Activated T-cell treated with anti-CD3 and anti-CD28 coated beads for 24 hours (primary cell): Measurements from ENCODE around the gene HADHA.
"Not testable (repeated sequence)": the region's sequence is repeated elsewhere in the genome, so short reads cannot be mapped to it uniquely, and the experiment has no call there.

ENCODE experiments used
- DNase-seq: peaks from one replicate; pipeline ENCODE4 v3.0.0-alpha.2; 2020; ENCODE audit warnings: low read depth

HADHA gene

DNA sequence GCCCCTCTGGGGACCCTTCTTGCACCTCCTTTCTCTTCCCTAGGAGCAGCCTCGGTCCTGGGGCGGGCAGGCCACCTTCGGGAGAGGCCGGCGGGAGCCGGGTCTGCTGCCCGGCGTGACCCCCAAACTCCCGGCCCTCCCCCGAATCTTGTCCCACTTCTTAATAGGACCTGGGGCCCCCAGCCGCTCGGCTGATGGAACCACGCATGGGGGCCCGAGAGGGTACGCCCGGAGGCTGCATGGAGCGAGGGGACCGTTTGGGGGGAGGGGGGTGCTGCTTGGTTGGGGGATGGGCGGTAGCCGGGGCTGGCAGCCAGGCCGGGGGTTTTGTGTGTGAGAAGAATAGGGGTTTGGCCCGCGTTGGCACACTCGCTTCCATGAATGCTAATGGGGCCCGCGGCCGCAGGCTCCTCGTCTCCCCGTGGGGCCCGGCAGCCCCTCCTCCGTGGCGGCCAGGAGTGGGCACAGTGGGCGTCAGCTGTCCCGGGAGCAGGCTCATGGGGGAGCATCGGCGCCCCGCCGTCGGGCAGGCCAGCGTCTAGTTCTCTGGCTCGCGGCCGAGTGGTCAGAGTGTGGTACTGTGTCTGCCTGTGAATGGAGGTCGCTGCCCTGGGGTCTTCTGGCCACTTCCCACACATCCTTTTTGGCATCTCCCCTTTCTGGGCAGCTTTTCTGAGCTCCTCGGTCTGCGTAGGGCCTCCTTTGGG lies 70.5 kb downstream of the HADHA start:
- no peak for DNase-seq

DNA sequence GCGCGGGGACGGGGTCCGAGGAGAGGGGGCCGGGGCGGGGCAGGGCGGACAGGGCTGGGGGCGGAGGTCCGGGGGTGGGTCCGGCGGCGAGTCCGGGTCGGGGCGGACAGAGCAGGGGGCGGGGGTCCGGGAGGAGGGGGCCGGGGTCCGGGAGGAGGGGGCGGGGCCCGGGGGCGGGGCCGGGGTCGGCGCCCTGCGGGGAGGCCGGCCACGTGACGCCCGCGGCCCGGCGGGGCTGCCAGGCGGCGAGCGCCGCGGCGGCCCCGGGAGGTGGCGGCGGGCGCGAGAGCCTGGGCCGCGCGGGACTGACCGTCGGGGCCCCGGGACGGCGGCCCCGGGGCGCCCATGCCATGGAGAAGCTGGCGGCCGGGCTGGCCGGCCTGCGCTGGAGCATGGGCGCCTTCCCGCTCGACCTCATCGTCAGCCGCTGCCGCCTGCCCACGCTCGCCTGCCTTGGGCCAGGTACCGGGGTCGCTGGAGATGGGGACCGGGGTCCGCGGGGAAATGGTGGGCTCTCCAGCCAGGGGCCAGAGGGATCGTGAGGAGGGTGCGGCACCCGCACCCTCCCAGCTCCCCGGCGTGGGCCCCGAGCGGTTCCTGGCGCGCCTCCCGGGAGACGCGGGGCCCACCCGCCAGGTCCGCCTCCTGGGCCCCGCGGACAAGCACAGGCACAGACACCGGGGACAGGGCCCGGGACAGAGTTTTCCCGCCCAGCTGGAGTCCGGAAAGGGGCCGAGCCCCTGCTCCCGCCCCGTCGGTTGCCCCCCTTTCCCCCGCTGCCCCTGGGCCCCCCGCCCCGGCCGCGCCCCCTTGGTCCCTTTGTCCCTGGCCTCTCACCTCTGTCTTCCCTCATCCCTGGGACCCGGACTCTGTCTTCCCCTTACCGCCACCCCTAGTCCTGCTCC lies 71.3 kb downstream of the HADHA start, which contains the start of gene GAREM2:
GAREM2 (plus strand) TSS at position 218 of the 905 bp plus-strand sequence; CDS start at position 351, 133 bp downstream.
- DNase-seq = no peak

DNA sequence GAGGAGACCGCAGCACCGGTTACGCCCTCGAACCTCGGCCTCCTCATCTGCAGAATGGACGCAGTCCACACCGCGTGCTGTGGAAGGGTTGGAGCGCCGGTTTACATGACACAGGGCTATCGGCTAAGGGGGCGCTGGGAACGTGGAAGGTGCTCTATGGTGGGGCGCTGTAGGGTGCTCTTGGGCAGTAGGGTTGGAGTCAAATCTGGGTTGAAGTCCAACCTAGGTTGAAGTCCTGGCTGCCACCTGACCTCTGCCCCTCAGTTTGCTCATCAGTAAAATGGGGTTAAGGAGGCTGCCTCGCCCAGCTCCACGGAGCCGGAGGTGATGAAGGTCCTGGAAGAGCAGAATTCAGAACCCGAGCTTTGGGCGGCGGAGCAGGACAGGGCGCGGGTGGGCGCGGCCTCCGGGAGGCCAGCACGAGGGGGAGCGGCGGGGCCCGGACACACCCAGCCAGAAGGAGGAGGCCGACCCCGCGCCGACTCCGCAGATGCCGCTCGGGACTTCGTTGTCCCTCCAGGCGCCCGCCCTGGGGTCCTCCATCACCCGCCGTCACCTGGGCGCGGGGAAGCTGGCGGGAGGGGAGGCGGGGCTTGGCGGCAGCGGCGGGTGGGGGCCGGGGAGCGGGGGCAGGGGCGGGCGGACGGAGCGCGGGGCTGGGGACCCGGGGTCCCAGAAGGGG lies 72.1 kb downstream of the HADHA start:
- DNase-seq = no peak

DNA sequence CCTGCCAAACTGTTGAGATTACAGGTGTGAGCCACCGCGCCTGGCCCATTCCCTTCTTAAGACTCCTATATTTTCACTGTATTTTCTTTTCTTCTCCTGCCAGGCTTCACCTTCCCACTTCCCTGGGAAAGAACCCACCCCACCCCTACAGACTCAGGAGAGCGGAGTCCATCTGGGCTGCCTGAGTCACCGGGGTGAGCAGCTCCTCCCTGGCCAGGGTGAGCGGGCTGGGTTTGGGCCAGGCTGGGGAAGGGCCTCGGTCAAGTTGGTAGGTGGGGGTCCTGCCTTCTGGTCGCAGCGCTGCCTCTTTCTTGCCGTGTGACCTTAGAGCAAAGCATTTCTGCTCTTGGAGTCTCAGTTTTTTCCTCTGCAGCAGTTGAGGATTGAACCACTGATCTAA lies 73.6 kb downstream of the HADHA start:
- DNase-seq = no peak

DNA sequence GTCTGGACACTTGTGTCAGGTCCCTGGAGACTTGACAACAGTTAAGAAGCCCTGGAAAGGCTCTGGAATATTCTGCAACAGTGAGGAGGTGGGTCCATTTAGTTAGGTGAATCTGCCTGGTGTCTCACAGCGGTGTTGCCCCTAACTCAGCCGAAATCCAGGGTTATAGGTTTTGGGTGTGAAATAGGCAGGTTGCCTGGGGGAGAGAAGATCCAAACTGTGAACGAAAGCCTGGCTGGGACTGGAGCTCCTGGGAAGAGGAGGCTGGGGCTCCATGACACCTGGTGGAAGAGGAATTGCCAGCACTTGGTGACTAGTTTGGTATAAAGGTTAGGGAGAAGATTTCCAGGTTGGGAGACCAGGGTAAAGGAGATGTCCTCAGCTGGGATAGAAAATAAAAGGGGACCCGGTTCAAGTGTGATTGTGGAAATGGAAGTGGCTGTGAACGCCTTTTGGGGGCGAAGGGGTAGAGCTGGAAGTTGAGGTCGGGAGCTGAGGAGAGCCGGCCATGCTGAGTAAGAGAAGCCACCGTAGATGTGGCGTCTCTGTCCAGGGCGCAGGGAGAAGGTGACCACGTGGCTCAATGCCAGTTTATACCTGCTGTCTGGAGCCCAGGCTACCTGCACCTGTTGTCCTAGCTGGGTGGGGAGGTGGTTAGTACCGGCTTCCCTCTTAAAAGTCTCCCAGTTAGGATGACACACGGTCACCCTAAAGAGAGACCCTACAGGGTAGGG lies 74.6 kb downstream of the HADHA start:
- no peak for DNase-seq

DNA sequence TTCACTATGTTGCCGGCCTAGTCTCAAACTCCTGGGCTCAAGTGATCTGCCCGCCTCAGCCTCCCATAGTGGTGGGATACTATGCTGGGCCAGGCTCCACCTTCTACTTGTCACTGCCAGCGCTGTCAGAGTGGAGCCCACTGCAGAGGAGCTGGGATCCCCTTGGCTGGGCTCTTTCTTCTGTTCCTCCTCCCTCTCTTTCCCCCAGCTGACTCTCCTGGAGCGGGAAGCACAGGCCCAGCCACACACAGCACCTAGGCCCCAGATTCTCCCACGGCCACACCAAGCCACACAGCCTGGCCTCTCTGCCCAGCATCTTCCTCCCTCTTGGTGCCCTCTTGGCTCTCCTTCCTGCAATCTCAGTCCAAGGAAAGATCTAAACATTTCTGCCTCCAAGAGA lies 75.2 kb downstream of the HADHA start:
- no peak for DNase-seq

DNA sequence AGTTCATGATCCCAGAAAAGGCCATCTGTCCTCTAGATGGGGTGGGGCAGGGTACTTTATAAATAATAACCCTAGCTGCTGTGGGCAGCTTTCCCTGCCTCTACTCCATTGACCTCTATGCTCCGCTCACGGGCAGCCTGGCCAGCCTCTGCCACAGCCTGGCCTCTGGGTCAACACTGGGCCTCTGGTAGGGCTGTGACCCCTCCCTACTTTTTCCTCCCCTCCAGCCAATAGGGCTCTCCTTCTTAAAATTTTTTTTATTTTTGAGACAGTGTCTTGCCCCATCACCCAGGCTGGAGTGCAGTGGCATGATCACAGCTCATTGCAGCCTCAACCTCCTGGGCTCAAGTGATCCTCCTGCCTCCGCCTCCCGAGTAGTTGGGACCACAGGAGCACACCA lies 75.6 kb downstream of the HADHA start:
- DNase-seq = no peak

DNA sequence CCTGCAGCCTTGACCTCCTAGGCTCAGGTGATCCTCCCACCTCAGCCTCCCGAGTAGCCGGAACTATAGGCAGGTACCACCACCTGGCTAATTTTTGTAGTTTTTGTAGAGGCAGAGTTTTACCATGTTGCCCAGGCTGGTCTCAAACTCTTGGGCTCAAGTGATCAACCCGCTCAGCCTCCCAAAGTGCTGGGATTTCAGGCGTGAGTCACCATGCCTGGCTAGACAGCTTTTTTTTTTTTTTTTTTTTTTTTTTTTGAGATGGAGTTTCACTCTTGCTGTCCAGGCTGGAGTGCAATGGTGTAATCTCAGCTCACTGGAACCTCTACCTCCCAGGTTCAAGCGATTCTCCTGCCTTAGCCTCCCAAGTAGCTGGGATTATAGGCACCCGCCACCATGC lies 77.9 kb downstream of the HADHA start:
- DNase-seq = not testable (repeated sequence)

DNA sequence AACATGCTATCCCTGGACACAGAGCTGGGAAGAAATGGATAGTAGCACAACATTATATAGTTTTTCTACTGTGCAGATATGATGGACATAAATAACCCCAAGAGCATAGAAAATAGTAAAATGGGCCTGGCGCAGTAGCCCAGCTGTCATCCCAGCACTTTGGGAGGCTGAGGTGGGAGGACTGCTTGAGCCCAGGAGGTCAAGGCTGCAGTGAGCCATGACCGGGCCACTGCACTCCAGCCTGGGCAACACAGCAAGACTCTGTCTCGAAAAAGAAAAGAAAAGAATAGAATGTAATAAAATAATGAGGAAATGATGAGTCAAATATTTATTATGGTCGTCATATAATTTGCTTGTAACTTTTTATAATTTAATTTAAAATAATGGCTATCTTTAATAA lies 79.0 kb downstream of the HADHA start:
- DNase-seq = no peak

DNA sequence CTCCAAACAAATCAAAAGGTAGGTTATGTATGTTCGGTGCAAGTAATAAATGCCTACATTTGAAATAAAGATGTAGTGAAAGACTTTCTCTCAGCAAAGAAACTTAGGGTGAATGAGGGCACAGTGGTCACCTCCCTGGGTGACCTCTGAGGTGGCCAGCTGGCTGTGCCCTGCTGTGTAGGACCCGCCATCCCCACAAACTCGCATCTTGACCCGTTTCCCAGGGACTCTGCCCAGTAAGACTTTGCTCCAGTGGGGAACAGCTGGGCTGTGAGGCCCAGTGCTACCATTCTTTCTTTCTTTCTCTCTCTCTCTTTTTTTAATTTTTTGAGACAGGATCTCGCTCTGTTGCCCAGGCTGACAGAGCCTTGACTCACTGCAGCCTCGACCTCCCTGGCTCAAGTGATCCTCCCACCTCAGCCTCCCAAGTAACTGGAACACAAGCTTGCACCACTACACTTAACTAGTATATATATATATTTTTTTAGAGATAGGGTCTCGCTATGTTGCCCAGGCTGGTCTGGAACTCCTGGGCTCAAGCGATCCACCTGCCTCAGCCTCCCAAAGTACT lies 79.7 kb downstream of the HADHA start:
- DNase-seq = no peak

DNA sequence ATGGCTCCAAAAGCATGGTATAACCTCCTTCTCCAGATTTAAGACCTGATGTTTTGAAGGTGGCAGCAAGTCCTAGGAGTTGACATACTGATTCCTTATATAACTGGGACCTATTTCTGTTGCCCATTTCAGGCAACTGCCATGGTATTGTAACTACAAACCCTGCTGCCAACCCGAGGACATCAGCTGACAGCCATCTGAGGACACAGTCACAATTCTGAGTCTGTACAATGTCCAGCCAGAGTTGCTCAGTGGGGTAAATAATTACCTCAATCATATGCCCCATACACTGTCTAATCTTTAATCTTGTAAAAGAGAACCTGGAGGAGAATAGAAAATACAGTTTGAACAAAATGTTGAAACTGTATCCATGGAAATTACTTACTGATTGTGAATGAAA lies 80.2 kb downstream of the HADHA start:
- DNase-seq = no peak

DNA sequence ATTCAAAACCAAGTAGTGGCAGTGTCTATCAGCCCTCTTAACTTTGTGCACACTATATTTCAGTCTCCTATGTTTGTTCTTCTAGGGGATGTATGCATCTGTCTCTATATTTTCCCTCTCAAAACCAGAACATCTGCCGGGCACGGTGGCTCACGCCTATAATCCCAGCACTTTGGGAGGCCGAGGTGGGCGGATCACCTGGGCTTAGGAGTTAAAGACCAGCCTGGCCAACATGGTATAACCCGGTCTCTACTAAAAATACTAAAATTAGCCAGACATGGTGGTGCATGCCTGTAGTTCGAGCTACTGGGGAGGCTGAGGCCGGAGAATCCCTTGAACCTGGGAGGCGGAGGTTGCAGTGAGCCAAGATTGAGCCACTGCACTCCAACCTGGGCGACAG lies 81.5 kb downstream of the HADHA start:
- no peak for DNase-seq

DNA sequence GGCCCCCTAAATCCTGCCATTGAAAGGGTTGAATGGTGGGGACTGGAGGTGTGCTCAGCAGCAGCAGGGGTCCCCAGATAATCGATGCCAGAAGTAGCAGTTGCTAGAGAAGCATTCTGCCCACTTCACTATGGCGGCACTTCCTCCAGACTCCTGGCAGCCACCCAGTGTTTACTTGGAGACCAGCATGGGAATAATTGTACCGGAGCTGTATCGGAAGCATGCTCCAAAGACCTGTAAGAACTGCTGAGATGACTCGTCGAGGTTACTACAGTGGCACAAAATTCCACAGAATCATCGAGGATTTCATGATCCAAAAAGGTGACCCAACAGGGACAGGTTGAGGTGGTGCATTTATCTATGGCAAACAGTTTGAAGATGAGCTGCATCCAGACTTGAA lies 82.5 kb downstream of the HADHA start:
- DNase-seq = no peak

DNA sequence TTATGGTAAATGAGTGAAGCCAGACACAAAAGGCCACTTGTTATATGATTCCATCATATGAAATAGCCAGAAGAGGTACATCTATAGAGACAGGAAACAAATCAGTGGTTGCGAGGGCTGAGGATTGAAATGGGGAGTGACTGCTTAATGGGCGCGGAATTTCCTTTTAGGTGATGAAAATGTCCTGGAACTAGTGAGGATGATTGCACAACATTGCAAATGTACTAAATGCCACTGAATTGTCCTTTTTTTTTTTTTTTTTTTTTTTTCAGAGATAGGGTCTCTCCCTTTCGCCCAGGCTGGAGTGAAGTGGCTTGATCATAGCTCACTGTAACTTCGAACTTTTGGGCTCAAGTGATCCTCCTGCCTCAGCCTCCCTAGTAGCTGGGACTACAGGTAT lies 86.9 kb downstream of the HADHA start:
- no peak for DNase-seq

DNA sequence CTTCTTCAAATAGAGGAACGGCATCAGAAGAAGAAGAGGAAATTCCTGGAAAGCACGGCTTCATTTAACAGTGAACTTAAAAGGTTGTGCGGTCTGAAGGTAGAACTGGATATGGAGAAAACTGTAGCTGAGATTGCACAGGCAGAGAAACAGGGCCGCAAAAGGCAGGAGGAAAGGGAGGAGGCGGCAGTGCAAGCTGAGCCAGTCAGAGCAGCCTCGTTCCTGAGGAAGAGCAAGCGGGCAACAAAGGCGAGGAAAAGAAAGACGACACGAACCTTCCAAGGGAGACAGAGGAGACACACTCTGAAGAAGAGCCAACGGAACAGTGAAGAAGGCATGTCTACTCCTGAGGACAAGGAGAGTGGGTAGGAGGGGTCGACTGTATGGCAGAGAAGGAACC lies 94.2 kb downstream of the HADHA start:
- DNase-seq = no peak

DNA sequence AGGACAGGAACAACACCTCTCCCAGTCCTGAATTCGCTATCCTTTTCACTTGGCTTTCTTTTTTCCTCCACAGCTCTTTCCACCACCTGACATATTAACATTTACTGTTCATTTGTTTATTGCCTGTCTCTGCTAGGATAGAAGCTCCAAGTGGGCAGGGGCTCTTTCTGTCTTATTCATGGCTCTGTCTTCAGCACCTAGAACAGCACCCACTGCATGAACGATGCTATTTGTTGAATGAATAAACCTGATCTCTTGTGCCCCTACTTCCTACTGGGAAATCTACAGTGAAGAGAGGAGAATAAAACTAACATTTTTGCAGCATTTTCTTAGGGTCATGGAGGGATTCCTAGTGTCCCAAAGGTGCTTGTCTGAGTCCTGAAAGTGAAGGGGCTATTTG lies 95.9 kb downstream of the HADHA start:
- no peak for DNase-seq

DNA sequence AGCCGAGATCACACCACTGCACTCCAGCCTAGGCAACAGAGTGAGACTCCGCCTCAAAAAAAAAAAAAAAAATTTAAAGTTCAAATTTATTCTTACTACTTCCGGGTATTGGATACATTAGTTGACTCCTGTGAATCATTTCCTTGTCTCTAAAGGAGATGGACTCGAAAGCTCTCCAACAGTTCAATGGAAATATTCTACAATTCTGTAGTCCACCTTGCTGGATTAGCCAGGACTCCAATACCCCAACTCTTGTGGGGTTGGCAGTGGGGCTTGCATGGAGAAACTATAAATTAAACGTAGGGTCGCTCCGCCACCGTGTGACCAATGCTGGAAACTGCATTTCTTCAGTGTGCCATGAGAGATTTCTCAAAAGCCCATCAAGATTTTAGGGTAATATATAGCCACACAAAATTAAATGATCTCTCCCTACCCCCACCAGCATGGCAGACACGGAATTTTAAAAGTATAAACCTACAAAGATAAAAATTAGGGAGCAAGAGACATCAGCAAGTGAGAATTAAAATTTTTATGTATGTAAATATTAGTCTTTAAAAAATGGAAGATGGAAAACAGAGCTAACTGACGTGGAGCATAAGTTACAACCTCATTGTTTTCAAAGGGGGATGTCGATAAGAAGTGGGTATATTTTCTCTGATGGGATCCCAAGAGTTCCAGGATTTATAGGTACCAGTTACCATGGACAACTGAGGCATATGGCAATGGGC lies 99.3 kb downstream of the HADHA start:
- DNase-seq = peak; percentile 47

DNA sequence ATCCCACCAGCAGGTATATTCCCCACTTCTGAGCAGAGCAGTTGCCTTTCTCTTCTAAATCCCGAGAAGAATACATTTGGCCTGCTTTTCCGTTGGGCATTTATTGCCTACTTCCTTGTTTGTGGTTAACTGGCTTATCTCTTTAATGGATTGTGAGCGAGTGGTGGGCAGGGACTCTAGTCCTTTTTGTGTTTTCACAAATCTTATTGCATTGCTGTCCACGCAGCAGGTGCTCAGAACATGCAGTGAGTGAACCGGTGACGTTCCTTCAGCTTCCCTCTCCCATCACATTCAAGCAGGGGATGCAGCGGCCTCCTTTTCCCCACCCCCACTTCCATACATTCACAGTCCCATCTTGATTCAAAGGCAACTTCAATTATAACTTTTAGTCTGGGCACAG lies 100.4 kb downstream of the HADHA start:
- no peak for DNase-seq

DNA sequence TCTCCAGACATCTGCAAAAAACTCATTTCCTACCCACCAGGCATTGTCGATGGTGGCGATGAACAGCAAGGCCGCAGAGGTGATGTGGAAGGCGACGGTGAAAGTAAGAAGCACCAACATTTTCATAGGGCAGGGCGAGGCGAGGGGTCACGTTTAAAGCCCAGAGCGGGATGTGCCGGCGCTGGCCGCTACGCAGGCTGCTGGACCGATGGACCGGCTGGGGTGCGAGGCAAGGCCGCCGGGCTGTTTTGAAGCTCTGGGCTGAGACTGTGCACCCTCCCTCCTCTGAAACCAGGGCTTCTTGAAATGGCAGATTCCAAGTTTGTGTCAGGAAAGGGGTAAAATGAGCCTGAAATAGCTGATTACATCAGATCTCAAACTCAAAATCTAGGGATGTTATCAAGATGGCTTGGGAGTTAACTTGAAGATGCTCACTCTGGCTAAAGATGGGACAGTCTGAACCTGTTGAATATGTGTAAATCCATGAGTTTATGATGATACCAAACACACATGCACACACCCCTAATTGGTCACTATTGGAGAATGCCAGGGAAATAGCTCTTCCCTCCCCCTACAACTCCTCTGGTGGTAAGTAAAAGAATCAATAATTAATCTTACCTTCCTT lies 103.2 kb downstream of the HADHA start:
- DNase-seq = no peak
